ENCODE results near the gene BMERB1. TPM values are rescaled to one million over a fixed set of nuclear protein-coding genes. Genes with fewer than 3 reads are reported as not detected.
"Not testable (repeated sequence)": the region's sequence is repeated elsewhere in the genome, so short reads cannot be mapped to it uniquely, and the experiment has no call there.

The BMERB1 gene
- total RNA-seq, 1 donor: 2.7 TPM

- H3K9me3 ChIP-seq (ENCODE audit: low read depth, low read length): no peaks in the 10 kb centered on the region
- no peaks in the 10 kb centered on the region for H3K4me1 ChIP-seq (ENCODE audit: insufficient read depth, low read length)
- H3K27me3 ChIP-seq (ENCODE audit: insufficient read depth, low read length): no peaks in the 10 kb centered on the region
- no peak overlapping the region for H3K4me3 ChIP-seq (ENCODE audit: low read length)
Measured at GRCh38 chr16:15557258-15557657, 122.9 kb downstream of the BMERB1 start.

- Histone ChIP-seq H3K9me3 (ENCODE audit: low read depth, low read length) (no peaks in the 10 kb centered on the region), H3K4me3 (ENCODE audit: low read length) (no peak overlapping the region), H3K27me3 (ENCODE audit: insufficient read depth, low read length) (no peaks in the 10 kb centered on the region), H3K4me1 (ENCODE audit: insufficient read depth, low read length) (peaks cover 6% of the 10 kb centered on the region)
Measured at GRCh38 chr16:15559176-15559575, 124.8 kb downstream of the BMERB1 start.

GRCh38 chr16:15564604-15565339 is 130.4 kb downstream of the BMERB1 start:
- Histone ChIP-seq H3K4me1 (ENCODE audit: insufficient read depth, low read length) (peaks cover 7% of the 10 kb centered on the region), H3K9me3 (ENCODE audit: low read depth, low read length) (no peaks in the 10 kb centered on the region), H3K4me3 (ENCODE audit: low read length) (no peak overlapping the region), H3K27me3 (ENCODE audit: insufficient read depth, low read length) (no peaks in the 10 kb centered on the region)

GRCh38 chr16:15566095-15566494 is 131.7 kb downstream of the BMERB1 start:
- Histone ChIP-seq H3K27me3 (ENCODE audit: insufficient read depth, low read length) (no peaks in the 10 kb centered on the region), H3K4me1 (ENCODE audit: insufficient read depth, low read length) (peaks cover 17% of the 10 kb centered on the region), H3K9me3 (ENCODE audit: low read depth, low read length) (no peaks in the 10 kb centered on the region), H3K4me3 (ENCODE audit: low read length) (no peak overlapping the region)

GRCh38 chr16:15567823-15568222 is 133.4 kb downstream of the BMERB1 start:
- Histone ChIP-seq H3K27me3 (ENCODE audit: insufficient read depth, low read length) (no peaks in the 10 kb centered on the region), H3K4me3 (ENCODE audit: low read length) (no peak overlapping the region), H3K4me1 (ENCODE audit: insufficient read depth, low read length) (peaks cover 35% of the 10 kb centered on the region), H3K9me3 (ENCODE audit: low read depth, low read length) (no peaks in the 10 kb centered on the region)

GRCh38 chr16:15570666-15571065 is 136.3 kb downstream of the BMERB1 start:
- H3K4me3 ChIP-seq (ENCODE audit: low read length); H3K9me3 ChIP-seq (ENCODE audit: low read depth, low read length); H3K27me3 ChIP-seq (ENCODE audit: insufficient read depth, low read length): not testable (repeated sequence)
- peaks cover 34% of the 10 kb centered on the region for H3K4me1 ChIP-seq (ENCODE audit: insufficient read depth, low read length)

GRCh38 chr16:15571557-15571956 is 137.2 kb downstream of the BMERB1 start:
- no peaks in the 10 kb centered on the region for H3K27me3 ChIP-seq (ENCODE audit: insufficient read depth, low read length)
- no peaks in the 10 kb centered on the region for H3K9me3 ChIP-seq (ENCODE audit: low read depth, low read length)
- H3K4me1 ChIP-seq (ENCODE audit: insufficient read depth, low read length): peaks cover 34% of the 10 kb centered on the region
- no peak overlapping the region for H3K4me3 ChIP-seq (ENCODE audit: low read length)

- Histone ChIP-seq H3K27me3 (ENCODE audit: insufficient read depth, low read length) (no peaks in the 10 kb centered on the region), H3K9me3 (ENCODE audit: low read depth, low read length) (no peaks in the 10 kb centered on the region), H3K4me3 (ENCODE audit: low read length) (no peak overlapping the region), H3K4me1 (ENCODE audit: insufficient read depth, low read length) (peaks cover 34% of the 10 kb centered on the region)
Measured at GRCh38 chr16:15572329-15573001, 138.1 kb downstream of the BMERB1 start.

- Histone ChIP-seq H3K4me1 (ENCODE audit: insufficient read depth, low read length) (peaks cover 34% of the 10 kb centered on the region), H3K4me3 (ENCODE audit: low read length) (no peak overlapping the region), H3K27me3 (ENCODE audit: insufficient read depth, low read length) (no peaks in the 10 kb centered on the region), H3K9me3 (ENCODE audit: low read depth, low read length) (no peaks in the 10 kb centered on the region)
Measured at GRCh38 chr16:15573274-15573895, 139.0 kb downstream of the BMERB1 start.

GRCh38 chr16:15573896-15574613 is 139.7 kb downstream of the BMERB1 start:
- peaks cover 34% of the 10 kb centered on the region for H3K4me1 ChIP-seq (ENCODE audit: insufficient read depth, low read length)
- not testable (repeated sequence) for H3K4me3 ChIP-seq (ENCODE audit: low read length); H3K27me3 ChIP-seq (ENCODE audit: insufficient read depth, low read length); H3K9me3 ChIP-seq (ENCODE audit: low read depth, low read length)

- H3K4me3 ChIP-seq (ENCODE audit: low read length): no peak overlapping the region
- peaks cover 34% of the 10 kb centered on the region for H3K4me1 ChIP-seq (ENCODE audit: insufficient read depth, low read length)
- H3K9me3 ChIP-seq (ENCODE audit: low read depth, low read length): no peaks in the 10 kb centered on the region
- H3K27me3 ChIP-seq (ENCODE audit: insufficient read depth, low read length): no peaks in the 10 kb centered on the region
Measured at GRCh38 chr16:15574614-15574948, 140.2 kb downstream of the BMERB1 start.

- H3K27me3 ChIP-seq (ENCODE audit: insufficient read depth, low read length): no peaks in the 10 kb centered on the region
- H3K4me3 ChIP-seq (ENCODE audit: low read length): no peak overlapping the region
- peaks cover 26% of the 10 kb centered on the region for H3K4me1 ChIP-seq (ENCODE audit: insufficient read depth, low read length)
- H3K9me3 ChIP-seq (ENCODE audit: low read depth, low read length): no peaks in the 10 kb centered on the region
Measured at GRCh38 chr16:15575293-15576049, 141.1 kb downstream of the BMERB1 start.

GRCh38 chr16:15576960-15577958 is 142.9 kb downstream of the BMERB1 start:
- H3K4me1 ChIP-seq (ENCODE audit: insufficient read depth, low read length): peaks cover 22% of the 10 kb centered on the region
- H3K4me3 ChIP-seq (ENCODE audit: low read length): no peak overlapping the region
- no peaks in the 10 kb centered on the region for H3K27me3 ChIP-seq (ENCODE audit: insufficient read depth, low read length)
- no peaks in the 10 kb centered on the region for H3K9me3 ChIP-seq (ENCODE audit: low read depth, low read length)

- H3K4me3 ChIP-seq (ENCODE audit: low read length): no peak overlapping the region
- H3K27me3 ChIP-seq (ENCODE audit: insufficient read depth, low read length): no peaks in the 10 kb centered on the region
- H3K9me3 ChIP-seq (ENCODE audit: low read depth, low read length): no peaks in the 10 kb centered on the region
- peaks cover 11% of the 10 kb centered on the region for H3K4me1 ChIP-seq (ENCODE audit: insufficient read depth, low read length)
Measured at GRCh38 chr16:15578824-15579223, 144.4 kb downstream of the BMERB1 start.

Data from mononuclear cell (primary cell).